Thoracic aorta (tissue), 2 donors: ENCODE data around the gene DKC1. TPM values are rescaled to one million over a fixed set of nuclear protein-coding genes. Genes with fewer than 3 reads are reported as not detected.
"Not testable (repeated sequence)": the region's sequence is repeated elsewhere in the genome, so short reads cannot be mapped to it uniquely, and the experiment has no call there.

ENCODE experiments used
- ATAC-seq: fragments of 150-250 bp; one replicate; pipeline ENCODE4 v1.8.0; 2017; ENCODE audit warnings: low read depth; ENCODE audit not compliant: insufficient number of reproducible peaks, low FRiP score
- DNase-seq: peaks from one replicate; pipeline ENCODE4 v3.0.0-alpha.2; 2020; ENCODE audit warnings: low spot score
- H3K27ac ChIP-seq, 2 donors: fragments of 200-600 bp; sonication (generic); 1 replicate in 1 of 2; 2 replicates in 1 of 2; pipeline ENCODE4 v1.5.1; 2016; ENCODE audit warnings: mild to moderate bottlenecking in 2 of 2, moderate library complexity in 2 of 2
- H3K27me3 ChIP-seq: fragments of 200-600 bp; sonication (generic); replicated peaks from 2 replicates; pipeline ENCODE4 v1.6.0; 2016; ENCODE audit warnings: mild to moderate bottlenecking; ENCODE audit not compliant: insufficient read depth
- H3K36me3 ChIP-seq: fragments of 200-600 bp; sonication (generic); one replicate; pipeline ENCODE4 v1.5.1; 2016
- H3K4me1 ChIP-seq, 2 donors: fragments of 200-600 bp; sonication (generic); 1 replicate in 1 of 2; 2 replicates in 1 of 2; pipeline versions ENCODE4 v1.5.1 to v1.6.0; 2016; ENCODE audit warnings: low read depth in 2 of 2, mild to moderate bottlenecking in 1 of 2; ENCODE audit not compliant: control insufficient read depth in 1 of 2
- H3K4me3 ChIP-seq: fragments of 200-600 bp; sonication (generic); 2 replicates; pipeline ENCODE4 v1.5.1; 2016; ENCODE audit warnings: mild to moderate bottlenecking
- H3K9me3 ChIP-seq: fragments of 200-600 bp; sonication (generic); 2 replicates; pipeline ENCODE4 v1.5.1; 2016
- CTCF ChIP-seq: fragments of 200-600 bp; sonication (generic); IDR thresholded peaks from one replicate; pipeline ENCODE4 v1.5.1; 2019; ENCODE audit warnings: antibody characterized with exemption
- total RNA-seq, 2 donors: library from RNA; depleted of rRNA; stranded (reverse); fragments of >200 nt; gene quantifications; one replicate each; pipeline versions ENCODE4 v1.1.0 to v1.2.3, GENCODE V29; 2016

Gene DKC1
- total RNA-seq, 2 donors from 2014 or later: 14.9 to 67.2 TPM

GRCh38 chrX:154809939-154810665 is 47.4 kb downstream of the DKC1 start:
- H3K9me3 ChIP-seq: no peaks in the 10 kb centered on the region
- no peaks in the 10 kb centered on the region for H3K36me3 ChIP-seq
- DNase-seq (no peak), ATAC-seq (no peak)
- no peak overlapping the region for H3K4me3 ChIP-seq
- no peak overlapping the region for H3K27ac ChIP-seq
- peaks cover 0 to 1% of the 10 kb centered on the region in 2 donors for H3K4me1 ChIP-seq
- TF ChIP-seq CTCF: no peak
- no peaks in the 10 kb centered on the region for H3K27me3 ChIP-seq

- no peaks in the 10 kb centered on the region for H3K9me3 ChIP-seq
Measured at GRCh38 chrX:154812341-154813101, 49.9 kb downstream of the DKC1 start.

GRCh38 chrX:154813801-154814200 is 51.1 kb downstream of the DKC1 start:
- Histone ChIP-seq H3K9me3 (no peaks in the 10 kb centered on the region), H3K27ac (no peak overlapping the region), H3K4me1 (peaks cover 0 to 7% of the 10 kb centered on the region in 2 donors), H3K27me3 (no peaks in the 10 kb centered on the region), H3K4me3 (no peak overlapping the region), H3K36me3 (no peaks in the 10 kb centered on the region)
- no peak for ATAC-seq
- no peak for TF ChIP-seq CTCF
- DNase-seq: no peak

More at GRCh38 chrX:154812341-154813101, 49.9 kb downstream of the DKC1 start:
- Histone ChIP-seq H3K4me3 (no peak overlapping the region), H3K27ac (no peak overlapping the region), H3K27me3 (no peaks in the 10 kb centered on the region), H3K4me1 (peaks cover 0 to 7% of the 10 kb centered on the region in 2 donors), H3K36me3 (no peaks in the 10 kb centered on the region)
- DNase-seq: no peak
- no peak for TF ChIP-seq CTCF
- ATAC-seq: no peak

GRCh38 chrX:154815274-154815818 is 52.7 kb downstream of the DKC1 start:
- no peak for ATAC-seq
- no peaks in the 10 kb centered on the region for H3K36me3 ChIP-seq
- no peak overlapping the region for H3K27ac ChIP-seq
- no peak overlapping the region for H3K4me3 ChIP-seq
- H3K9me3 ChIP-seq: no peaks in the 10 kb centered on the region
- peaks cover 0 to 7% of the 10 kb centered on the region in 2 donors for H3K4me1 ChIP-seq
- no peak for TF ChIP-seq CTCF
- DNase-seq: no peak
- no peaks in the 10 kb centered on the region for H3K27me3 ChIP-seq

GRCh38 chrX:154816326-154816898 is 53.7 kb downstream of the DKC1 start:
- H3K9me3 ChIP-seq, ATAC-seq, H3K36me3 ChIP-seq, H3K4me3 ChIP-seq, H3K27me3 ChIP-seq, DNase-seq, H3K4me1 ChIP-seq, H3K27ac ChIP-seq: not testable (repeated sequence)

GRCh38 chrX:154817048-154817618 is 54.5 kb downstream of the DKC1 start:
- not testable (repeated sequence) for H3K27ac ChIP-seq, H3K27me3 ChIP-seq, H3K9me3 ChIP-seq, ATAC-seq, H3K36me3 ChIP-seq, H3K4me1 ChIP-seq, DNase-seq, H3K4me3 ChIP-seq
